Activated naive CD8-positive, alpha-beta T cell treated with anti-CD3 and anti-CD28 coated beads for 36 hours (primary cell): Measurements from ENCODE around the gene CNFN. TPM values are rescaled to one million over a fixed set of nuclear protein-coding genes. Genes with fewer than 3 reads are reported as not detected.

Experiments
- DNase-seq: peaks from one replicate; pipeline ENCODE4 v3.0.0; 2021
- H3K27ac Mint-ChIP-seq: one replicate; pipeline ENCODE4 v1.8.0; 2022; ENCODE audit warnings: mild to moderate bottlenecking, moderate library complexity, mixed read lengths
- H3K27me3 Mint-ChIP-seq: one replicate; pipeline ENCODE4 v1.8.0; 2022; ENCODE audit warnings: mild to moderate bottlenecking, mixed read lengths
- H3K36me3 Mint-ChIP-seq: one replicate; pipeline ENCODE4 v1.8.0; 2021; ENCODE audit warnings: mild to moderate bottlenecking, mixed read lengths
- H3K4me1 Mint-ChIP-seq: one replicate; pipeline ENCODE4 v1.8.0; 2021; ENCODE audit warnings: mixed read lengths
- H3K4me3 Mint-ChIP-seq: one replicate; pipeline ENCODE4 v1.8.0; 2022; ENCODE audit warnings: mild to moderate bottlenecking, moderate library complexity, mixed read lengths
- H3K9me3 Mint-ChIP-seq: one replicate; pipeline ENCODE4 v1.8.0; 2022; ENCODE audit warnings: mixed read lengths
- total RNA-seq, 2 experiments: library from RNA; stranded (reverse); gene quantifications; one replicate each; pipeline ENCODE4 v1.2.3, GENCODE V29; 2021

The CNFN gene, protein sequence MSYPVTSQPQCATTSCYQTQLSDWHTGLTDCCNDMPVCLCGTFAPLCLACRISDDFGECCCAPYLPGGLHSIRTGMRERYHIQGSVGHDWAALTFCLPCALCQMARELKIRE
- not detected for total RNA-seq

- Mint-ChIP-seq H3K27ac (no peak within 1 kb of the TSS), H3K4me3 (no peak within 1 kb of the TSS), H3K9me3 (no peaks in the 10 kb centered on the region), H3K36me3 (no peaks in the 10 kb centered on the region), H3K4me1 (peaks cover 4% of the 10 kb centered on the region), H3K27me3 (peaks cover 44% of the 10 kb centered on the region)
- DNase-seq, result no peak
These were observed at the start of gene CNFN for GRCh38 chr19:42389899-42390298. TSS of gene CNFN (minus strand) at chr19:42390297. CDS start at chr19:42389037, 1,260 bp downstream.

DNA sequence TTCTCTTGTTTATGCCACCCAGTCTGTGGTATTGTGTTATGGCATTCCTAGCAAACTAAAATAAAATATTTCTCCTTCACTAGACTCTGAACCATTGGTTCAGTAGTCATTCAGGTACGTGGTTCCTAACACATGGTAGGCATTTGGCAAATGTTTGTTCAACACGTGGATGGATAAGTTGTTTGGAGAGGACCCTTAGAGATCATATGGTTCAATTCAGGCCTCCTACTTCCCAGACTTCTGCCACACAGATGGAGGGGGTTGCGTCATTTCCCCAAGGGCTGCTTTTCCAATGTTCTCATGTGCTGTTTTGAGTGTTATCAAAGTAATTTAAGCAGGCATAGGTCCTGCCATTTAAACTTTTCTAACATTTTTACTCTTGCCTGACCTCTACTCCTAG is 45.9 kb upstream of the CNFN start:
- H3K27me3 Mint-ChIP-seq, result no peaks in the 10 kb centered on the region
- no peaks in the 10 kb centered on the region for H3K36me3 Mint-ChIP-seq
- no peak overlapping the region for H3K27ac Mint-ChIP-seq
- no peaks in the 10 kb centered on the region for H3K9me3 Mint-ChIP-seq
- no peak for DNase-seq
- no peak overlapping the region for H3K4me3 Mint-ChIP-seq
- H3K4me1 Mint-ChIP-seq, result peaks cover 15% of the 10 kb centered on the region

- DNase-seq, result no peak
- H3K27ac Mint-ChIP-seq, result no peak overlapping the region
- peaks cover 8% of the 10 kb centered on the region for H3K4me1 Mint-ChIP-seq
- no peaks in the 10 kb centered on the region for H3K27me3 Mint-ChIP-seq
- H3K4me3 Mint-ChIP-seq, result no peak overlapping the region
- H3K36me3 Mint-ChIP-seq, result no peaks in the 10 kb centered on the region
- H3K9me3 Mint-ChIP-seq, result no peaks in the 10 kb centered on the region
These were observed 45.2 kb upstream of the CNFN start for GRCh38 chr19:42435316-42435715.

GRCh38 chr19:42433503-42434260 is 43.6 kb upstream of the CNFN start:
- peak; percentile 47 for DNase-seq
- Mint-ChIP-seq H3K36me3 (no peaks in the 10 kb centered on the region), H3K4me3 (no peak overlapping the region), H3K4me1 (peaks cover 4% of the 10 kb centered on the region), H3K27ac (no peak overlapping the region), H3K27me3 (no peaks in the 10 kb centered on the region), H3K9me3 (no peaks in the 10 kb centered on the region)

DNA sequence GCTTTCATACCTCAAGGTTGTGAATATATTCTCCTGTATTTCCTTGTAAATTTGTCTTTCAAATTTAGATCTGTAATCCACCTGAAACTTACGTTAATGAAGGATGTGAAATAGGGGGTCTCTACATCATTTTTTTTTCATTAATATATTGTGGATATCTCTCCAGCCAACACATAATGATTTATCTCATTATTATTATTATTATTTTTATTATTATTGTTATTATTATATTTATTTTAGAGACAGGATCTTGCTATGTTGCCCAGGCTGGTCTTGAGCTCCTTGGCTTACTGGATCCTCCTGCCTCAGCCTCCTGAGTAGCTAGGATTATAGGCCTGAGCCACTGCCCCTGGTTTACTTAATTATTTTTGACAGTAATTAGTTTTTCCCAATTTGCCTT is 41.4 kb upstream of the CNFN start:
- Mint-ChIP-seq H3K4me3 (no peak overlapping the region), H3K4me1 (no peaks in the 10 kb centered on the region), H3K27me3 (no peaks in the 10 kb centered on the region), H3K27ac (no peak overlapping the region), H3K36me3 (no peaks in the 10 kb centered on the region), H3K9me3 (no peaks in the 10 kb centered on the region)
- DNase-seq, result no peak

- no peak overlapping the region for H3K27ac Mint-ChIP-seq
- H3K27me3 Mint-ChIP-seq, result no peaks in the 10 kb centered on the region
- no peak overlapping the region for H3K4me3 Mint-ChIP-seq
- DNase-seq, result no peak
- H3K9me3 Mint-ChIP-seq, result no peaks in the 10 kb centered on the region
- H3K4me1 Mint-ChIP-seq, result peaks cover 6% of the 10 kb centered on the region
- peaks cover 4% of the 10 kb centered on the region for H3K36me3 Mint-ChIP-seq
These were observed 38.6 kb upstream of the CNFN start for GRCh38 chr19:42428676-42429075.

DNA sequence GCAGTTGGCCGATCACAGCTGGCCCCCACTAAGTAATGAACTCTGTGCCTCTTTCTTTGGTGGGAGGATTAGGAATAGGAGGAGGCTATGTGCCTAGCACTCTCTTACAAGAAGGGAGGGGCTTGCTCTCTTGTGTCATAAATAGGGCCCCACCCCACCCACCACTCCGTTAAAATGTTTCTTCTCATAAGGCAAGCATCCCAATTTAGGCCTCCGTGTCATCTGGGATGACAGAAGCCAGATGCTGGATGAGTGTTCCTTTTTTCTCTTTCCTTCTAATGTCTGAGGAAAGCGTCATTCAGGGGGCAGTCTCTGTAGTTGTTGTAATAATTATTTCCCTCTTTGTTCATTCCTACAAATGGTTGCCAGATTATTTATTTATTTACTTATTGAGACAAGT is 37.2 kb upstream of the CNFN start, which contains the start of gene LIPE:
LIPE (minus strand) TSS at position 76 of the 400 bp plus-strand sequence. CDS start 239 bp downstream, outside the sequence.
- H3K4me3 Mint-ChIP-seq, result no peak within 1 kb of the TSS
- H3K27me3 Mint-ChIP-seq, result no peaks in the 10 kb centered on the region
- peaks cover 4% of the 10 kb centered on the region for H3K36me3 Mint-ChIP-seq
- H3K9me3 Mint-ChIP-seq, result no peaks in the 10 kb centered on the region
- no peak within 1 kb of the TSS for H3K27ac Mint-ChIP-seq
- DNase-seq, result no peak
- H3K4me1 Mint-ChIP-seq, result peaks cover 13% of the 10 kb centered on the region

DNA sequence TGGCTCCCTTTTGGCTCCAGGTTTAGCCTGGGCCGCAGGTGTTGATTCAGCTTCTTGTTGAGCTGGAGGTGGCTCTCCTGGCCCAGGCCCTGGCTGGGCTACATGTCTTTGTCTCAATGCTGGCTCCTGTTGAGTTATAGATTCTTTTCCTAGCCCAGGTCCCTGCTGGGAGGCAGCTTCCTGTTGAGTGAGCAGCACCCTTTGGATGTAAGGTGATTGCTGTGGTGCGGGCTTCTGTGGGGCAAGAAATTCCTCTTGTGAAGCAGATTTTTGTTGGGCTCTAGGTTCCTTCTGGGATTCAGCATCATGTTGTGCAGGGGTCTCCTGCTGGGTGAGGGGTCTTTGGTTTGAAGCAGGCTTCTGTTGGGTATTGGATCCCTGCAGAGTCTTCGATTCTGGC is 36.5 kb upstream of the CNFN start:
- H3K4me3 Mint-ChIP-seq, result no peak overlapping the region
- no peak overlapping the region for H3K27ac Mint-ChIP-seq
- DNase-seq, result no peak
- H3K36me3 Mint-ChIP-seq, result peaks cover 4% of the 10 kb centered on the region
- no peaks in the 10 kb centered on the region for H3K27me3 Mint-ChIP-seq
- peaks cover 19% of the 10 kb centered on the region for H3K4me1 Mint-ChIP-seq
- no peaks in the 10 kb centered on the region for H3K9me3 Mint-ChIP-seq

GRCh38 chr19:42424712-42425131 is 34.6 kb upstream of the CNFN start:
- no peak overlapping the region for H3K27ac Mint-ChIP-seq
- H3K4me1 Mint-ChIP-seq, result peaks cover 38% of the 10 kb centered on the region
- H3K4me3 Mint-ChIP-seq, result no peak overlapping the region
- DNase-seq, result no peak
- peaks cover 12% of the 10 kb centered on the region for H3K36me3 Mint-ChIP-seq
- H3K9me3 Mint-ChIP-seq, result no peaks in the 10 kb centered on the region
- no peaks in the 10 kb centered on the region for H3K27me3 Mint-ChIP-seq

- Mint-ChIP-seq H3K4me1 (peaks cover 40% of the 10 kb centered on the region), H3K27me3 (no peaks in the 10 kb centered on the region), H3K36me3 (peaks cover 12% of the 10 kb centered on the region), H3K9me3 (no peaks in the 10 kb centered on the region), H3K4me3 (no peak overlapping the region), H3K27ac (peak overlapping the region; percentile 84)
- no peak for DNase-seq
These were observed 34.2 kb upstream of the CNFN start for GRCh38 chr19:42424345-42424707.

- H3K36me3 Mint-ChIP-seq, result peaks cover 14% of the 10 kb centered on the region
- peak; percentile 92 for DNase-seq
- H3K27ac Mint-ChIP-seq, result peak overlapping the region; percentile 84
- peak overlapping the region; percentile 89 for H3K4me3 Mint-ChIP-seq
- no peaks in the 10 kb centered on the region for H3K9me3 Mint-ChIP-seq
- no peaks in the 10 kb centered on the region for H3K27me3 Mint-ChIP-seq
- H3K4me1 Mint-ChIP-seq, result peaks cover 40% of the 10 kb centered on the region
These were observed 33.6 kb upstream of the CNFN start for GRCh38 chr19:42423462-42424344.

DNA sequence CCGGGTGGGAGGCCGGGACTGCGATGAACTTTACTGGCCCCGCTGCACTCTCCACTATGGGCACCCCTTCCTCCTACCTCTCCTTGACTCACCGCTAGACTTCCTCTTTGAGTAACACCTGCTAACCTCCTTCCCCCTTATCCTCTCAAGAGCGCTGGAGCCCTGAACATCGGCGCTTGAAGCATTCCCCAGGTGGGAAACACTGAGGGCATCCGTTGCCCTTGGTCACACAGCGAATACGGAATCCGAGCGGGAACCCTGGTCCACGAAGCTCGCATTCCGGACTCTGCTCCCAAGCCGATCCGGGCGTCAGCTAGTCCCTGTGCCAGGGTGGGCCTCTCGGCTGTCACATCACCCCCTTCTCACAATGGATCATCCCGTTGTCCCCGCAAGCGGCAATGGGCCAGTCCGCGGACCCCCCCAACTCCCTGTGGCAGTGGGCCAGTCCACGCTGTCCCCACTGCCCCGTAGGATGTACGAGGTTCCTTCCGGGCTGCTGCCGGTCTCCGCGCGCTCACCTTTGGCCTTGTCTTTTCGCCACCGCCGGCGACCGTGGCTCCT is 32.9 kb upstream of the CNFN start:
- peak; percentile 56 for DNase-seq
- Mint-ChIP-seq H3K27me3 (no peaks in the 10 kb centered on the region), H3K9me3 (no peaks in the 10 kb centered on the region), H3K36me3 (peaks cover 14% of the 10 kb centered on the region), H3K27ac (peak overlapping the region; percentile 84), H3K4me3 (peak overlapping the region; percentile 89), H3K4me1 (peaks cover 40% of the 10 kb centered on the region)

- Mint-ChIP-seq H3K36me3 (peaks cover 14% of the 10 kb centered on the region), H3K4me3 (peak overlapping the region; percentile 89), H3K9me3 (no peaks in the 10 kb centered on the region), H3K27me3 (no peaks in the 10 kb centered on the region), H3K27ac (peak overlapping the region; percentile 84), H3K4me1 (peaks cover 40% of the 10 kb centered on the region)
- no peak for DNase-seq
These were observed 32.2 kb upstream of the CNFN start for GRCh38 chr19:42422092-42422900.

DNA sequence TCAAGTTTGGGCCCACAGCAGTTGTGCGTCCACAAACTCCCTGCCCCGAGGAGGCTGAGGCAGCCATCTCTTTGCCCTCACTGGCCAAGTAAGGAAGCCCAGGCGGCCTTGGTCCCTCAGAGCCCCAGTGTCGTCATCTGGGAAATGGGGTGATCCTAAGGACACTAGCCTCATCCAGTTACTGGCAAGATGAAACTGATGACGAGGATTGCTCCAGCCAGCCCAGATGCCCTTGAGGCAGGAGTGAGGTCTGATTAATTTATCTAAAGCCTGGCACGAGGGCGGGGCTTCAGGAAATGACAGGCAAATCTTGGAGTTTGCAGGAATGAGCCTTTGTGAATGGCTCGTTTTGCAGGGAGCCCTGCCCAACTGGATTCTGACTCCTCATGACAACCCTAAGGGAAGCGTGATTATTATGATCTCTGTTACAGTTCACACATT is 31.5 kb upstream of the CNFN start:
- DNase-seq, result no peak
- no peak overlapping the region for H3K27ac Mint-ChIP-seq
- H3K9me3 Mint-ChIP-seq, result no peaks in the 10 kb centered on the region
- peaks cover 14% of the 10 kb centered on the region for H3K36me3 Mint-ChIP-seq
- H3K4me1 Mint-ChIP-seq, result peaks cover 40% of the 10 kb centered on the region
- H3K27me3 Mint-ChIP-seq, result no peaks in the 10 kb centered on the region
- peak overlapping the region; percentile 89 for H3K4me3 Mint-ChIP-seq
